Measurements from ENCODE around the gene PER1. TPM values are rescaled to one million over a fixed set of nuclear protein-coding genes. Genes with fewer than 3 reads are reported as not detected.

Gene PER1
- total and polyA plus RNA-seq, 2 of the 13 experiments (the other 11 are each of a cell fraction or from before 2014, with no cell fraction given), result 2.6 to 3.6 TPM

DNA sequence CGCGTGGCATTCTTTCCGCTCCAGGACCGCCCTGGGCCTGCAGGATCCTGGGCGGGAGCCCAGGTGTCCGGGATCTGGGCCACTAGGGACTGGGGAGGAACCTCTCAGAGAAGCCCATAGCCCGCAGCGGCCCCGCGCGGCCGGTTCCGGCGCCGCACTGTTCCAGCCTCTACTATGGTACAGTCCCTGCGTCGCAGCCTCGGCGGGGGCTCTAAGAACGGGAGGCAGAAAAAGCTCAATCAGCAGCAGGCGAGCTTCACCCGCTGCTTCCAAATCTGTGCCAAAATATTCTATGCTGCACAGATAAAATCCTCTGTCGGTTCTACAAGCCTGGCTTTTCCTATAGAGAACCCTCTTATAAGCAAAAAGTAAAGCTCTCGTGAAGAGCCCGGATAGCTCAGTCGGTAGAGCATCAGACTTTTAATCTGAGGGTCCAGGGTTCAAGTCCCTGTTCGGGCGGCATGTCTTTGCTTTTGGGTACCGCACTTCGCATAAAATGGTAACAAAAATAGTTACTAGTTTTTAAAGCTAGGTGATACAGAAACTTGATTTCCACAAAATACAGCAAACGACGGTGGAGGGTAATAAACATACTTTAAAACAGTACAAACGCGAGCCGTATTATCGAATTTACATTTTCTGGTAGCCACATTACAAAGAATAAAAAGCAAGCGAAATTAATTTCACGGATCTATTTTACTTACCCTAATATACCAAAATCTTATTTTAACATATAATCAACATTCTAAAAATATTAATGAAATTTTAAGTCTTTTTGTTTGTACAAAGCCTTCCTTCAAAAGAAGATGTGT, 33.2 kb downstream of the PER1 start (continued):
- TF ChIP-seq, protein P1, sequence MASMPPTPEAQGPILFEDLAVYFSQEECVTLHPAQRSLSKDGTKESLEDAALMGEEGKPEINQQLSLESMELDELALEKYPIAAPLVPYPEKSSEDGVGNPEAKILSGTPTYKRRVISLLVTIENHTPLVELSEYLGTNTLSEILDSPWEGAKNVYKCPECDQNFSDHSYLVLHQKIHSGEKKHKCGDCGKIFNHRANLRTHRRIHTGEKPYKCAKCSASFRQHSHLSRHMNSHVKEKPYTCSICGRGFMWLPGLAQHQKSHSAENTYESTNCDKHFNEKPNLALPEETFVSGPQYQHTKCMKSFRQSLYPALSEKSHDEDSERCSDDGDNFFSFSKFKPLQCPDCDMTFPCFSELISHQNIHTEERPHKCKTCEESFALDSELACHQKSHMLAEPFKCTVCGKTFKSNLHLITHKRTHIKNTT (CRISPR knock-in tag; IDR thresholded peaks at IDR 0.05), result no peak
- TF ChIP-seq RBAK (CRISPR knock-in tag; IDR thresholded peaks at IDR 0.05) (no peak), ZNF83 (CRISPR knock-in tag; IDR thresholded peaks at IDR 0.05; ENCODE audit: borderline replicate concordance) (no peak), HNRNPLL (IDR thresholded peaks at IDR 0.05; ENCODE audit: low read depth, low read length, poor library complexity, severe bottlenecking) (no peak), AGO1 (IDR thresholded peaks at IDR 0.05; ENCODE audit: low read depth, low read length, poor library complexity, severe bottlenecking) (no peak), HOXA5 (CRISPR knock-in tag; IDR thresholded peaks at IDR 0.05) (peak; percentile 57; the same call in 1 of the 2 replicates), POLR2G (IDR thresholded peaks at IDR 0.05; ENCODE audit: low read depth, low read length) (no peak), ZNF547 (CRISPR knock-in tag; IDR thresholded peaks at IDR 0.05) (peak; percentile 30; the same call in 1 of the 2 replicates), NKX3-1 (CRISPR knock-in tag; IDR thresholded peaks at IDR 0.05) (no peak), KLF9 (CRISPR knock-in tag; IDR thresholded peaks at IDR 0.05; ENCODE audit: low read depth) (no peak), PAF1 (CRISPR knock-in tag; IDR thresholded peaks at IDR 0.05) (no peak), KDM2A (CRISPR knock-in tag; IDR thresholded peaks at IDR 0.05; ENCODE audit: borderline replicate concordance, low read depth) (no peak; the same call in 1 of the 2 replicates), REXO4 (CRISPR knock-in tag; IDR thresholded peaks at IDR 0.05; ENCODE audit: borderline replicate concordance) (no peak), ZBTB21 (CRISPR knock-in tag; IDR thresholded peaks at IDR 0.05) (0 out of 2 replicates have a peak, but pooled peaks have one; percentile 42), GABPA (IDR thresholded peaks at IDR 0.05; ENCODE audit: low read depth, low read length) (no peak), GABPA (CRISPR knock-in tag; IDR thresholded peaks at IDR 0.05; ENCODE audit: low read depth) (no peak), PTBP1 (IDR thresholded peaks at IDR 0.05; ENCODE audit: low read depth, low read length, poor library complexity, severe bottlenecking) (no peak), TBL1XR1 (IDR thresholded peaks at IDR 0.05; ENCODE audit: borderline replicate concordance, low read length, partially characterized antibody) (no peak), ZBTB7A (CRISPR knock-in tag; IDR thresholded peaks at IDR 0.05) (no peak), SMYD3 (CRISPR knock-in tag; IDR thresholded peaks at IDR 0.05) (no peak), CBX2 (IDR thresholded peaks at IDR 0.05; ENCODE audit: low read depth, low read length) (no peak), CBX2 (CRISPR knock-in tag; IDR thresholded peaks at IDR 0.05; ENCODE audit: low read depth) (no peak), ZNF33B (CRISPR knock-in tag; IDR thresholded peaks at IDR 0.05) (no peak), SNRNP70 (IDR thresholded peaks at IDR 0.05; ENCODE audit: low read depth, low read length) (no peak), SMARCE1 (IDR thresholded peaks at IDR 0.05; ENCODE audit: borderline replicate concordance) (no peak), ZNF235 (CRISPR knock-in tag; IDR thresholded peaks at IDR 0.05; ENCODE audit: borderline replicate concordance) (no peak)
- TF ChIP-seq, protein P2, sequence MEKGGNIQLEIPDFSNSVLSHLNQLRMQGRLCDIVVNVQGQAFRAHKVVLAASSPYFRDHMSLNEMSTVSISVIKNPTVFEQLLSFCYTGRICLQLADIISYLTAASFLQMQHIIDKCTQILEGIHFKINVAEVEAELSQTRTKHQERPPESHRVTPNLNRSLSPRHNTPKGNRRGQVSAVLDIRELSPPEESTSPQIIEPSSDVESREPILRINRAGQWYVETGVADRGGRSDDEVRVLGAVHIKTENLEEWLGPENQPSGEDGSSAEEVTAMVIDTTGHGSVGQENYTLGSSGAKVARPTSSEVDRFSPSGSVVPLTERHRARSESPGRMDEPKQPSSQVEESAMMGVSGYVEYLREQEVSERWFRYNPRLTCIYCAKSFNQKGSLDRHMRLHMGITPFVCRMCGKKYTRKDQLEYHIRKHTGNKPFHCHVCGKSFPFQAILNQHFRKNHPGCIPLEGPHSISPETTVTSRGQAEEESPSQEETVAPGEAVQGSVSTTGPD (CRISPR knock-in tag; IDR thresholded peaks at IDR 0.05), result no peak
- TF ChIP-seq, protein P3, sequence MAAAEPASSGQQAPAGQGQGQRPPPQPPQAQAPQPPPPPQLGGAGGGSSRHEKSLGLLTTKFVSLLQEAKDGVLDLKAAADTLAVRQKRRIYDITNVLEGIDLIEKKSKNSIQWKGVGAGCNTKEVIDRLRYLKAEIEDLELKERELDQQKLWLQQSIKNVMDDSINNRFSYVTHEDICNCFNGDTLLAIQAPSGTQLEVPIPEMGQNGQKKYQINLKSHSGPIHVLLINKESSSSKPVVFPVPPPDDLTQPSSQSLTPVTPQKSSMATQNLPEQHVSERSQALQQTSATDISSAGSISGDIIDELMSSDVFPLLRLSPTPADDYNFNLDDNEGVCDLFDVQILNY (CRISPR knock-in tag; conservative IDR thresholded peaks at IDR 0.05), result no peak

Data from HepG2 (cell line).